HG02970 (cell line): ENCODE data around the gene GPATCH1.
"Not testable (repeated sequence)": the region's sequence is repeated elsewhere in the genome, so short reads cannot be mapped to it uniquely, and the experiment has no call there.

Experiments
- ATAC-seq: cut with Tn5 transposase; IDR thresholded peaks from one replicate; pipeline ENCODE4 v1.9.1; 2021; ENCODE audit warnings: mild to moderate bottlenecking, moderate library complexity, moderate number of reproducible peaks; ENCODE audit not compliant: unreplicated experiment, low FRiP score

The GPATCH1 gene

GRCh38 chr19:33080761-33081681 lies at the start of gene GPATCH1:
TSS of gene GPATCH1 (plus strand) at chr19:33081181. CDS start at chr19:33081194, 13 bp downstream.
- ATAC-seq, result peak; percentile 89

- ATAC-seq, result no peak
Measured at GRCh38 chr19:33032218-33032781, 48.7 kb upstream of the GPATCH1 start.

GRCh38 chr19:33035461-33035860 lies 45.5 kb upstream of the GPATCH1 start:
- ATAC-seq, result no peak

- not testable (repeated sequence) for ATAC-seq
Measured at GRCh38 chr19:33036370-33037167, 44.4 kb upstream of the GPATCH1 start.

- not testable (repeated sequence) for ATAC-seq
Measured at GRCh38 chr19:33037168-33038025, 43.6 kb upstream of the GPATCH1 start.

- no peak for ATAC-seq
Measured at GRCh38 chr19:33039108-33039599, 41.8 kb upstream of the GPATCH1 start.

- no peak for ATAC-seq
Measured at GRCh38 chr19:33039815-33040214, 41.2 kb upstream of the GPATCH1 start.

GRCh38 chr19:33040994-33041827 lies 39.8 kb upstream of the GPATCH1 start:
- no peak for ATAC-seq

- not testable (repeated sequence) for ATAC-seq
Measured at GRCh38 chr19:33041828-33042160, 39.2 kb upstream of the GPATCH1 start.

- ATAC-seq, result no peak
Measured at GRCh38 chr19:33047422-33047821, 33.6 kb upstream of the GPATCH1 start.

GRCh38 chr19:33048806-33049676 lies 31.9 kb upstream of the GPATCH1 start:
- no peak for ATAC-seq

GRCh38 chr19:33050110-33050509 lies 30.9 kb upstream of the GPATCH1 start:
- no peak for ATAC-seq

- no peak for ATAC-seq
Measured at GRCh38 chr19:33052352-33052972, 28.5 kb upstream of the GPATCH1 start.

GRCh38 chr19:33054623-33055022 lies 26.4 kb upstream of the GPATCH1 start:
- ATAC-seq, result no peak

- no peak for ATAC-seq
Measured at GRCh38 chr19:33055718-33056117, 25.3 kb upstream of the GPATCH1 start.

GRCh38 chr19:33060586-33060985 lies 20.4 kb upstream of the GPATCH1 start:
- ATAC-seq, result no peak

GRCh38 chr19:33062902-33063301 lies 18.1 kb upstream of the GPATCH1 start:
- no peak for ATAC-seq

GRCh38 chr19:33063356-33063752 lies 17.6 kb upstream of the GPATCH1 start:
- no peak for ATAC-seq
